Stimulated activated CD8-positive, alpha-beta memory T cell treated with anti-CD3 and anti-CD28 coated beads, Interleukin-4, amount 100 ng/mL, for 4 hours (primary cell): ENCODE results near the gene PFKFB3.

ENCODE experiments used
- DNase-seq, 2 donors: peaks; one replicate each; pipeline ENCODE4 v3.0.0-alpha.2; 2020; ENCODE audit warnings: low read depth in 2 of 2, low spot score in 1 of 2

PFKFB3 gene

GRCh38 chr10:6299743-6300105, 97.0 kb downstream of the PFKFB3 start:
- DNase-seq: no peak

DNA sequence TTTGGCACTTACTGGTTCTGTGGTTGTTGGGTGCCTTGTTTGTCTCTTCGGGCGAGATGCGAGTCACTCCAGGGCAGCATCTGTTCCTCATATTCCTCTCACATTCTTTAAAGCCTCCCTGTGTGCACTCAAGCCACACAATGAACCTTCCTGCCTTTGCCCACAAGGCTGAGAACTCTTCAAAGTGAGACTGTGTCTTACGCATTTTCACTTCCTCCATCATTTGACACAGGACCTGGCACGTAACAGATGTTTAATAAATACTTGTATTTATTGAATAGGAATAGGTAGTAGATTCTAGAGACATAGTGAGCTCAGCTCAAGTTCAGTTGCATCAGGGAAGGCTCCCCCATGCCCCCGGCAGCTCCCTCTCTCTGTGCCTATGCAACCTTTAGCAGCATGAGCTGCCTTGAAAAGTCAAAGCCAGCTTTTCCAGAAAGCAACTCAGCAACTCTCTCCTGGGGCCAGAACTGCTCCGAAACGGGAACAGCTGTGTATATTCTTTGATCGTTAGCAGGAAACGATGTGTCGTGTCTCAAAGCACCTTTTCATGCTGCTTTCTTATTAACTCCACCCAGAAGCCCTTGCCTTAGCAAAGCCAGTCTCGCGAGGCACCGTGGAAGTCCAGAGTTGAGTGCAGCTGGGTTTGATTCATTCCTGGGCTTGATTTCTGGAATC, 97.5 kb downstream of the PFKFB3 start:
- DNase-seq: no peak

GRCh38 chr10:6300784-6301460, 98.2 kb downstream of the PFKFB3 start:
- DNase-seq: no peak

DNA sequence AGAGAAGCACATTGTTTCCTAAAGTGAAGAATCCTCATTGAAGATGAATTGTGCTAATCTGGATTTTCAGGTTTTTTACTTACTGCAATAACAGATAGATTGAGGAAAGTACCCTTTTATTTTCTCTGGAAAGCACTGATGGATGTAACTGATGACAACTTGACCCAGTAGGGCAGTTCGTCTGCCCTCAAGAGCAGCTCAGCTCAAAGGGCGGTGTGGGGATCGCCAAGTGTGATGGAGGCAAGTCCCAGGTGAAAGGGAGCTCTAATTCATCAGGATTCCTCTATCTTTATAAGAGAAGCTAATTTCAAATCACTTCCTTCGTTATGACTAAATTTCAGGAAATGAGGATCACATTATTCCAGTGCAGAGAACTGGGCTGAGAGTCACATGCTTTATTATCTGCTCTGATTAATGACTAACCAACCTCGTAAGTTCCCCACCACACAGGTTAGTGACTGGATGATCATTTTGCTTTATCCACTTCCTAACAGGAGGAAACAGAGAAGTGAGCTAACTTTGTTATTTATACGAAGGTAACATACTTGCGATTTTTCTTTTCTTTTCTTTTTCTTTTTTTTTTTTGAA, 98.8 kb downstream of the PFKFB3 start:
- DNase-seq: no peak
